Mucosa of descending colon (tissue), 3 donors: ENCODE measurements around the gene FAM168A. TPM values are rescaled to one million over a fixed set of nuclear protein-coding genes. Genes with fewer than 3 reads are reported as not detected.

Source experiments
- ATAC-seq: fragments of 200-7000 bp; cut with Tn5 transposase; one replicate; pipeline ENCODE4 v1.9.1; 2020; ENCODE audit warnings: mild to moderate bottlenecking, moderate library complexity
- DNase-seq, 3 donors: peaks; one replicate each; pipeline ENCODE4 v3.0.0-alpha.2; 2020
- H3K36me3 ChIP-seq: fragments of 200-600 bp; one replicate; pipeline ENCODE4 v1.8.0; 2021; ENCODE audit warnings: low read depth, mild to moderate bottlenecking
- H3K4me1 ChIP-seq: fragments of 200-600 bp; one replicate; pipeline ENCODE4 v1.8.0; 2021; ENCODE audit warnings: low read depth, mild to moderate bottlenecking
- H3K4me3 ChIP-seq: fragments of 200-600 bp; one replicate; pipeline ENCODE4 v1.8.0; 2021; ENCODE audit warnings: mild to moderate bottlenecking
- H3K9me3 ChIP-seq: fragments of 200-600 bp; one replicate; pipeline ENCODE4 v1.8.0; 2021; ENCODE audit warnings: mild to moderate bottlenecking
- intact Hi-C, 2 donors: fragments of 100-400 bp; cut with DNase I in 1 of 2; cut with micrococcal nuclease in 1 of 2; formaldehyde crosslinking; loops; one replicate each; pipeline versions ENCODE4 v1.11.0 to v1.11.1; 2022; cut with DNase I, micrococcal nuclease
- total RNA-seq, 3 donors: library from RNA; stranded (reverse); fragmentation: NEBNext Ultra II Directional in 2 of 3; extraction: Animal tissue kit (Norgen Biotek cat#: 25700) in 2 of 3; gene quantifications; one replicate each; pipeline versions ENCODE4 v1.2.1 to v1.2.4, GENCODE V29; 2021 to 2023
- TF ChIP-seq, protein P1 (sequence below): fragments of 200-600 bp; IDR thresholded peaks from one replicate; pipeline ENCODE4 v1.8.0; 2022; ENCODE audit warnings: antibody characterized with exemption, mild to moderate bottlenecking
- donor health status: DM: no; HTN: no; CAD: no; lungs with moderate emphysema.
- donor health status: DM: no; HTN: no; CAD: no.
- donor health status: DM: no; HTN: yes; CAD: no.

Gene FAM168A
- total RNA-seq, 3 donors from 2014 or later, result 16.6 to 46.4 (median 19.9) TPM

DNA sequence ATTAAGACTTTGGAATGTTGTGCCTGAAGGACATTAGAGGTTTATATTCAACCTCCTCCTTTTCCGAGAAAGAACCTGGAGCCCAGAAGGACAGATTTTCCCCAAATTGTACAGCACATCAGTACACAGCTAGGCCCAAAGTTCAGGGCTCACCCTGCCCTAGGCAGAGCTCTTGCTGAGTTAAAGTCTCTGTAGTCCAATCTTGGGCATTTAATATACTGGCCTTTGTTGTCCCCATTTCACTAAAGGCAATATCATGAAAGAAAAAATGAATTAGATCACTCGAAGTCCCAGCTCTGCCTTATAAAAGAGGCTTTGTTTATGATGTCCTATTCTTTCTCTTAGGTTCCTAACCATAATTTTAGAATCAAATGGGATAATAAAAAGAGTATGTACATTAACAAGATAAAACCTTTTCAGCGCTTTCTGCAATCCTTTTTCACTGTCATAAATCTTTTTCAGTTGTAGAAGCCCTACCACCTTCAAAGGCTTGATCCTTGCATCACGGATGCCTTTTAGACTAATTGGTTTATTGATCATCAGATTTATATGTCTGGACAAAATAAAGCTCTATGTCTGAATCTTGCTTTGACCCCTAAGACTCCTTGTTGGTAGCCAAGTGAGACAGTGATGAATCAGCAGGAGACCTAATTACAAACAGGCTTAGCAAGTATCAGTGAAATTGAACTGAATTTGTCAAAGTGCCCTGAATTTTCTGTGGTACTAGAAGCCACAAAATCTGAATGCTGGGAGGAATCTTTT, 181.9 kb downstream of the FAM168A start:
- TF ChIP-seq, protein P1, sequence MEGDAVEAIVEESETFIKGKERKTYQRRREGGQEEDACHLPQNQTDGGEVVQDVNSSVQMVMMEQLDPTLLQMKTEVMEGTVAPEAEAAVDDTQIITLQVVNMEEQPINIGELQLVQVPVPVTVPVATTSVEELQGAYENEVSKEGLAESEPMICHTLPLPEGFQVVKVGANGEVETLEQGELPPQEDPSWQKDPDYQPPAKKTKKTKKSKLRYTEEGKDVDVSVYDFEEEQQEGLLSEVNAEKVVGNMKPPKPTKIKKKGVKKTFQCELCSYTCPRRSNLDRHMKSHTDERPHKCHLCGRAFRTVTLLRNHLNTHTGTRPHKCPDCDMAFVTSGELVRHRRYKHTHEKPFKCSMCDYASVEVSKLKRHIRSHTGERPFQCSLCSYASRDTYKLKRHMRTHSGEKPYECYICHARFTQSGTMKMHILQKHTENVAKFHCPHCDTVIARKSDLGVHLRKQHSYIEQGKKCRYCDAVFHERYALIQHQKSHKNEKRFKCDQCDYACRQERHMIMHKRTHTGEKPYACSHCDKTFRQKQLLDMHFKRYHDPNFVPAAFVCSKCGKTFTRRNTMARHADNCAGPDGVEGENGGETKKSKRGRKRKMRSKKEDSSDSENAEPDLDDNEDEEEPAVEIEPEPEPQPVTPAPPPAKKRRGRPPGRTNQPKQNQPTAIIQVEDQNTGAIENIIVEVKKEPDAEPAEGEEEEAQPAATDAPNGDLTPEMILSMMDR, result no peak
- H3K36me3 ChIP-seq, result no peaks in the 10 kb centered on the region
- intact Hi-C loops, result no loop called here
- no peak overlapping the region for H3K4me3 ChIP-seq
- H3K4me1 ChIP-seq, result no peaks in the 10 kb centered on the region
- H3K9me3 ChIP-seq, result no peaks in the 10 kb centered on the region
- DNase-seq (no peak), ATAC-seq (no peak)

DNA sequence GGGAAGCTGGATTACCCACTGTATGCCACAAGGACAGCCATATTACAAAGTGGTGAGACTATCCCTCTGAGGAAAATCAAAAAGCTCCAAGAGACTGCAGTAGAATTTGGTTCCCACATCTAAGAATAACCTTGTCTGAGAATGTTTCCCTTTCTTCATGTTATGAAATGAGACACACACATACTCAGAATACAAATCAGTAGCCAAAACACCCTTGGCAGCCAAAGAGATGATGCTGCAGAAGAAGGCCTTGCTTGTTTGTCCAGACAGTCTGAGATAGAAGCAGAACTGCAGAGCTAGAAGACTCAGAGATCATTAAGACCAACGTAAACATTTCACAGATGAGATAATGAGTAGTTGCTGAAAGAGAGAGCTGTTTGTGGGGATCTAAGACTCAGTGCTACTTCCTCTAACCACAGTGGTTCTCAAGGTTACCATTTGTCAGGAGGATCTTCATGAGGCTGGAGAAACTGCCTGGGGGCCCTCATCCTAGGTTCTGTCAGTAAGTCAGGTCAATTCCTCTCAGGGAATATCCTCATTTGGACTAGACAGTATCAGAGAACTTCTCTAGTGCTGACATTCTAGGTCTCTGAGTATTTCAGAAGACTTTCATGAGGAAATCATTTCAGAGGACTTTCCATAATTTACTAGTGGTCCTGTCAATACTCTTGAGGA, 182.8 kb downstream of the FAM168A start:
- H3K4me1 ChIP-seq, result no peaks in the 10 kb centered on the region
- no peak overlapping the region for H3K4me3 ChIP-seq
- TF ChIP-seq, protein P1, result no peak
- intact Hi-C loops, result no loop called here
- ATAC-seq, result peak; percentile 28
- DNase-seq, result no peak
- H3K36me3 ChIP-seq, result no peaks in the 10 kb centered on the region
- H3K9me3 ChIP-seq, result no peaks in the 10 kb centered on the region

DNA sequence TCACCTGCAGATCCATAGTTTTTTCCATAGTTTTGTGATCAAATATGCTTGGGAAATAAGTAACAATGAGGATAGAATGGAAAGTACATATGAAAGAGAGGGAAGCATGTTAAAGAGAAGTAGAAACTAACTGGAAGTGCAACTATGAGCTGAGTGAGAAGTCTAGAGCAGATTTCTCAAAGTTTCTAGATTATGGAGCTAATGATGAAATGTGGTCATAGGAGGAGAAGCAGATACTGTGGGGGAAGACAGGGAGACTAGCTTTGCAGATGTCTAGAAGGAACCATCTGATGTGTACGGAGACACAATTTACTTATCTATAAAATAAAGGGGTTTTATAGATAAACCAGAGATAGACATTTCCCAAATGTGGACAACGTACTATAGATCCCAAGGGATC, 184.7 kb downstream of the FAM168A start:
- TF ChIP-seq, protein P1, result no peak
- H3K4me3 ChIP-seq, result no peak overlapping the region
- ATAC-seq (no peak), DNase-seq (no peak)
- intact Hi-C loops, result no loop called here
- H3K9me3 ChIP-seq, result no peaks in the 10 kb centered on the region
- no peaks in the 10 kb centered on the region for H3K36me3 ChIP-seq
- no peaks in the 10 kb centered on the region for H3K4me1 ChIP-seq

DNA sequence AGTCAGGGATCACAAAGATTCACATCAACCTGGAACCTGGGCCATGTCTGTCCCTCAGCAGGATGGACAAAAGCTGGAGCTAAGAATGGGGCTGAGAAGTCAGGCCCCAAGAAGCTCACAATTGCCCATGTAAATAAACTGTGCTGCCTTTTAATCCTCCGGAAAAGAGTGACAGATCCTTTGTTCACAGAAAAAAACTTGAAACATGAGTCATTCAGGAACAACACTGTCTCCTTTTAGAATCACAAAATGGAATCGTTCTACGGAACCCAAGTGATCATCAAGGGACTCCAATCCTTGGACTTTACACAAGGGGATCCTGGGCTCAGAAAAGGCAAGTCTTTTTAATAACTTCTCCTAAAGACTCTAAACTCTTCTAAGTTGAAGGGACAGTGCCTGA, 185.6 kb downstream of the FAM168A start:
- H3K9me3 ChIP-seq, result no peaks in the 10 kb centered on the region
- intact Hi-C loops, result no loop called here
- TF ChIP-seq, protein P1, result no peak
- H3K36me3 ChIP-seq, result no peaks in the 10 kb centered on the region
- no peaks in the 10 kb centered on the region for H3K4me1 ChIP-seq
- H3K4me3 ChIP-seq, result no peak overlapping the region
- no peak for ATAC-seq
- no peak for DNase-seq

DNA sequence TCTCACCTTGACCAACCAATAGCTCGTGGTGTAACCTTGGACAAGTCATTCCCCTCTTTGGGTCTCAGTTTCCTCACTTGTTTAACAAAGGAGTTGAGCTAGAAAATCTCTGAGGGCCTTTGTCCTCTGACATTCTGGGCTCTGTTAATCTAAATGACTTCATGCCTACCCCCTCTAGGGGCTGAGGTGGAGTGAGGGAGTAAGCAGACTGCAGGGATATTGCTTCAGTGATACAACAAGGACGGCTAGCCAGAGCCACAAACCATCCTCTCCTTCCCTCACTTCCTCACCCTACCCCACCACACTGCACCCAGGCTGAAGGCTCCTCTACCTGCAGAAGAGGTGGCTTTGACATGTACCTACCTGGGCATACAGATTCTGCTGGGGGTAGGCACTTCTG, 186.9 kb downstream of the FAM168A start:
- ATAC-seq (no peak), DNase-seq (no peak)
- TF ChIP-seq, protein P1, result no peak
- Histone ChIP-seq H3K36me3 (no peaks in the 10 kb centered on the region), H3K4me1 (no peaks in the 10 kb centered on the region), H3K9me3 (no peaks in the 10 kb centered on the region), H3K4me3 (no peak overlapping the region)
- intact Hi-C loops, result no loop called here
